GM18517 (cell line): ENCODE results near the gene TPCN2.

ENCODE experiments used
- ATAC-seq: cut with Tn5 transposase; IDR thresholded peaks from one replicate; pipeline ENCODE4 v1.9.1; 2021; ENCODE audit warnings: mild to moderate bottlenecking, moderate library complexity; ENCODE audit not compliant: unreplicated experiment

The TPCN2 gene

GRCh38 chr11:69108030-69108429 lies 59.3 kb downstream of the TPCN2 start:
- ATAC-seq = no peak

GRCh38 chr11:69108559-69108958 lies 59.8 kb downstream of the TPCN2 start:
- no peak for ATAC-seq

GRCh38 chr11:69109101-69109500 lies 60.4 kb downstream of the TPCN2 start:
- no peak for ATAC-seq

GRCh38 chr11:69110451-69110850 lies 61.7 kb downstream of the TPCN2 start:
- ATAC-seq = no peak

GRCh38 chr11:69111624-69112542 lies 63.2 kb downstream of the TPCN2 start:
- ATAC-seq = no peak

- ATAC-seq = no peak
These were observed 64.5 kb downstream of the TPCN2 start for GRCh38 chr11:69113226-69113625.

- ATAC-seq = no peak
These were observed 65.1 kb downstream of the TPCN2 start for GRCh38 chr11:69113646-69114340.

GRCh38 chr11:69114362-69114761 lies 65.6 kb downstream of the TPCN2 start:
- no peak for ATAC-seq

- no peak for ATAC-seq
These were observed 66.2 kb downstream of the TPCN2 start for GRCh38 chr11:69114811-69115523.

GRCh38 chr11:69115586-69116560 lies 67.1 kb downstream of the TPCN2 start:
- no peak for ATAC-seq

- ATAC-seq = no peak
These were observed 67.9 kb downstream of the TPCN2 start for GRCh38 chr11:69116671-69117070.

- no peak for ATAC-seq
These were observed 70.5 kb downstream of the TPCN2 start for GRCh38 chr11:69119190-69119589.

GRCh38 chr11:69120096-69120875 lies 71.6 kb downstream of the TPCN2 start:
- ATAC-seq = no peak

- no peak for ATAC-seq
These were observed 72.3 kb downstream of the TPCN2 start for GRCh38 chr11:69121021-69121420.

GRCh38 chr11:69121621-69122325 lies 73.0 kb downstream of the TPCN2 start:
- no peak for ATAC-seq

GRCh38 chr11:69122326-69122629 lies 73.5 kb downstream of the TPCN2 start:
- no peak for ATAC-seq

- ATAC-seq = no peak
These were observed 74.1 kb downstream of the TPCN2 start for GRCh38 chr11:69122630-69123431.
